Retina (tissue), 1 donor: ENCODE results near the gene XRRA1.
"Not testable (repeated sequence)": the region's sequence is repeated elsewhere in the genome, so short reads cannot be mapped to it uniquely, and the experiment has no call there.

Experiments used
- DNase-seq: peaks from one replicate; pipeline ENCODE4 v3.0.0-alpha.2; 2016

Gene XRRA1

GRCh38 chr11:74948898-74949752 lies at the start of gene XRRA1, which contains the start of gene SPCS2:
Gene XRRA1 (minus strand): TSS chr11:74949091. CDS start chr11:74940878, 8,213 bp downstream.
Gene SPCS2 (plus strand): TSS chr11:74949266. CDS start chr11:74949286, 20 bp downstream.
- peak; percentile 96 for DNase-seq

- DNase-seq = no peak
Measured at GRCh38 chr11:74992852-74993251, 44.0 kb upstream of the XRRA1 start.

- DNase-seq = no peak
Measured at GRCh38 chr11:74990941-74991340, 42.0 kb upstream of the XRRA1 start.

GRCh38 chr11:74990150-74990549 lies 41.3 kb upstream of the XRRA1 start:
- DNase-seq = not testable (repeated sequence)

- DNase-seq = no peak
Measured at GRCh38 chr11:74989260-74989638, 40.4 kb upstream of the XRRA1 start.

GRCh38 chr11:74988541-74989259 lies 39.8 kb upstream of the XRRA1 start, which contains the start of gene NEU3:
Gene NEU3 (plus strand): TSS chr11:74988933. CDS start chr11:74989061, 128 bp downstream.
- peak; percentile 72 for DNase-seq

- DNase-seq = no peak
Measured at GRCh38 chr11:74984730-74985129, 35.8 kb upstream of the XRRA1 start.

GRCh38 chr11:74984070-74984469 lies 35.2 kb upstream of the XRRA1 start:
- no peak for DNase-seq

GRCh38 chr11:74981888-74982287 lies 33.0 kb upstream of the XRRA1 start:
- no peak for DNase-seq

- no peak for DNase-seq
Measured at GRCh38 chr11:74980634-74981033, 31.7 kb upstream of the XRRA1 start.

- DNase-seq = no peak
Measured at GRCh38 chr11:74978041-74978440, 29.1 kb upstream of the XRRA1 start.

GRCh38 chr11:74971424-74971823 lies 22.5 kb upstream of the XRRA1 start:
- no peak for DNase-seq

GRCh38 chr11:74970852-74971395 lies 22.0 kb upstream of the XRRA1 start:
- DNase-seq = no peak

GRCh38 chr11:74966651-74967050 lies 17.8 kb upstream of the XRRA1 start:
- DNase-seq = no peak

GRCh38 chr11:74960128-74960527 lies 11.2 kb upstream of the XRRA1 start:
- DNase-seq = not testable (repeated sequence)

- DNase-seq = no peak
Measured at GRCh38 chr11:74957937-74958629, 9.2 kb upstream of the XRRA1 start.

- no peak for DNase-seq
Measured at GRCh38 chr11:74956397-74957015, 7.6 kb upstream of the XRRA1 start.

- no peak for DNase-seq
Measured at GRCh38 chr11:74954199-74954598, 5.3 kb upstream of the XRRA1 start.

GRCh38 chr11:74953451-74953850 lies 4.6 kb upstream of the XRRA1 start:
- no peak for DNase-seq

GRCh38 chr11:74952752-74953151 lies 3.9 kb upstream of the XRRA1 start:
- DNase-seq = no peak

- no peak for DNase-seq
Measured at GRCh38 chr11:74951226-74951625, 2.3 kb upstream of the XRRA1 start.

GRCh38 chr11:74950374-74950969 lies 1.6 kb upstream of the XRRA1 start:
- DNase-seq = no peak
